B cell (primary cell): ENCODE data around the gene TNIK. TPM values are rescaled to one million over a fixed set of nuclear protein-coding genes. Genes with fewer than 3 reads are reported as not detected.

Experiments used
- ATAC-seq: fragments of 200-7000 bp; cut with Tn5 transposase; one replicate; pipeline ENCODE4 v1.10.0; 2021; ENCODE audit warnings: low read depth, mild to moderate bottlenecking, moderate number of reproducible peaks, moderate library complexity
- CTCF ChIA-PET: fragments of 350-600 bp; sonication (Branson Sonifier 250); formaldehyde crosslinking; loops from one replicate; lab custom pipeline; 2021; ENCODE audit warnings: antibody characterized with exemption, inconsistent platforms; lab: Charles Lee
- POLR2A ChIA-PET: fragments of 350-600 bp; sonication (Branson Sonifier 250); formaldehyde crosslinking; loops from one replicate; lab custom pipeline; 2021; ENCODE audit warnings: antibody characterized with exemption; lab: Charles Lee
- DNase-seq: peaks from one replicate; pipeline ENCODE4 v3.0.0; 2013
- H2AFZ ChIP-seq: 2 replicates; pipeline ENCODE4 v1.6.1; 2012; ENCODE audit warnings: mild to moderate bottlenecking, low read depth, low read length; ENCODE audit not compliant: insufficient read depth, poor library complexity, severe bottlenecking
- H3K27ac ChIP-seq, 2 donors: 1 replicate in 1 of 2; 2 replicates in 1 of 2; pipeline ENCODE4 v1.5.1; 2012 to 2013; ENCODE audit warnings: low read length in 2 of 2, mild to moderate bottlenecking in 2 of 2, moderate library complexity in 1 of 2
- H3K27me3 ChIP-seq, 4 experiments: fragments of 200-600 bp in 1 of 4; sonication (generic) in 1 of 4; replicated peaks in 1 of 4; 1 replicate in 2 of 4; 2 replicates in 2 of 4; pipeline versions ENCODE4 v1.6.1 to v1.7.0; 2013 to 2016; ENCODE audit warnings: low read length in 3 of 4, mild to moderate bottlenecking in 2 of 4, mixed read lengths in 1 of 4, moderate library complexity in 1 of 4; ENCODE audit not compliant: insufficient read depth in 4 of 4, control insufficient read depth in 3 of 4; ENCODE audit errors: control extremely low read depth in 1 of 4
- H3K36me3 ChIP-seq, 2 experiments: replicated peaks in 1 of 2; 1 replicate in 1 of 2; 2 replicates in 1 of 2; pipeline versions ENCODE4 v1.6.1 to v1.7.1; 2013; ENCODE audit warnings: low read length in 1 of 2; ENCODE audit not compliant: insufficient read depth in 2 of 2, control insufficient read depth in 1 of 2; ENCODE audit errors: control extremely low read depth in 1 of 2, extremely low read depth in 1 of 2
- H3K4me1 ChIP-seq, 2 donors: fragments of 200-600 bp in 1 of 2; sonication (generic) in 1 of 2; 1 replicate in 1 of 2; 2 replicates in 1 of 2; pipeline versions ENCODE4 v1.5.1 to v1.6.1; 2013 to 2017; ENCODE audit warnings: low read length in 2 of 2; ENCODE audit not compliant: control insufficient read depth in 2 of 2, insufficient read depth in 2 of 2
- H3K4me2 ChIP-seq: replicated peaks from 2 replicates; pipeline ENCODE3; 2012; ENCODE audit warnings: mild to moderate bottlenecking, low read depth, low read length; ENCODE audit not compliant: poor library complexity, severe bottlenecking
- H3K4me3 ChIP-seq, 5 experiments: fragments of 200-600 bp in 1 of 5; sonication (generic) in 1 of 5; 1 replicate in 3 of 5; 2 replicates in 2 of 5; pipeline versions ENCODE4 v1.5.1 to v1.7.0; 2011 to 2016; ENCODE audit warnings: low read length in 4 of 5, mild to moderate bottlenecking in 4 of 5, low read depth in 2 of 5, control low read depth in 1 of 5, moderate library complexity in 1 of 5; ENCODE audit not compliant: insufficient read depth in 1 of 5; ENCODE audit errors: control extremely low read depth in 1 of 5, extremely low read depth in 1 of 5
- H3K79me2 ChIP-seq: fragments of 200-600 bp; sonication (generic); one replicate; pipeline ENCODE4 v1.6.0; 2016; ENCODE audit warnings: low read length; ENCODE audit not compliant: control insufficient read depth, insufficient read depth
- H3K9ac ChIP-seq: fragments of 200-600 bp; sonication (generic); 2 replicates; pipeline ENCODE4 v1.6.1; 2017; ENCODE audit warnings: mild to moderate bottlenecking, low read length, moderate library complexity
- H3K9me3 ChIP-seq, 3 donors: one replicate each; pipeline versions ENCODE4 v1.6.1 to v1.7.1; 2013; ENCODE audit warnings: low read length in 2 of 3; ENCODE audit not compliant: control insufficient read depth in 2 of 3, insufficient read depth in 1 of 3; ENCODE audit errors: control extremely low read depth in 1 of 3
- H4K20me1 ChIP-seq: 2 replicates; pipeline ENCODE4 v1.6.0; 2012; ENCODE audit warnings: mild to moderate bottlenecking, low read length; ENCODE audit not compliant: insufficient read depth, control insufficient read depth, poor library complexity, severe bottlenecking
- H3K27ac Mint-ChIP-seq: one replicate; pipeline ENCODE4 v1.8.0; 2021; ENCODE audit warnings: mixed read lengths
- H3K27me3 Mint-ChIP-seq: one replicate; pipeline ENCODE4 v1.8.0; 2021; ENCODE audit warnings: mixed read lengths
- H3K4me1 Mint-ChIP-seq: one replicate; pipeline ENCODE4 v1.8.0; 2021; ENCODE audit warnings: mixed read lengths
- H3K4me3 Mint-ChIP-seq: one replicate; pipeline ENCODE4 v1.8.0; 2021; ENCODE audit warnings: mixed read lengths
- H3K9me3 Mint-ChIP-seq: one replicate; pipeline ENCODE4 v1.8.0; 2022; ENCODE audit warnings: mixed read lengths; ENCODE audit not compliant: insufficient read depth
- EZH2 ChIP-seq: IDR thresholded peaks from 2 replicates; pipeline ENCODE4 v1.6.1; 2012; ENCODE audit warnings: borderline replicate concordance, low read depth, mild to moderate bottlenecking, moderate library complexity, low read length; ENCODE audit not compliant: insufficient read depth, poor library complexity, severe bottlenecking
- WGBS: methylation state at CpG from one replicate; pipeline ENCODE4 v1.1.5; 2013; ENCODE audit warnings: missing lambda C conversion rate; ENCODE audit not compliant: insufficient coverage; 5-methylcytosine and 5-hydroxymethylcytosine counted together
- intact Hi-C: fragments of 100-400 bp; cut with micrococcal nuclease; formaldehyde crosslinking; loops from one replicate; pipeline ENCODE4 v1.10.0; 2022
- polyA plus RNA-seq: library from polyadenylated mRNA; depleted of rRNA; stranded (reverse); fragments of >200 nt; gene quantifications from 2 replicates; pipeline ENCODE4 v1.2.3, GENCODE V29; 2012
- total RNA-seq, 2 donors: library from RNA; stranded (reverse); fragments of 120-200 nt in 1 of 2; gene quantifications; 1 replicate in 1 of 2; 2 replicates in 1 of 2; pipeline versions ENCODE4 v1.2.3 to v1.2.4, GENCODE V29; 2013 to 2022
- TF ChIP-seq, protein P1 (sequence below): fragments of 200-600 bp; IDR thresholded peaks from one replicate; pipeline ENCODE4 v1.8.0; 2022; ENCODE audit warnings: antibody characterized with exemption, mild to moderate bottlenecking

The TNIK gene
- total and polyA plus RNA-seq, 2 donors (not counting 1 experiment from before 2014, with no cell fraction given): 0.66 to 7.7 TPM

- Histone ChIP-seq H3K36me3 (no peaks in the 10 kb centered on the region), H3K9ac (no peak overlapping the region), H3K4me3 (no peak overlapping the region), H3K4me2 (no peak overlapping the region), H3K27me3 (peaks cover 0 to 2% (median 0%) of the 10 kb centered on the region in 4 experiments), H3K79me2 (no peaks in the 10 kb centered on the region), H3K4me1 (peaks cover 10 to 18% of the 10 kb centered on the region in 2 donors), H2AFZ (peak overlapping the region; percentile 1), H3K9me3 (no peaks in the 10 kb centered on the region), H4K20me1 (no peaks in the 10 kb centered on the region), H3K27ac (no peak overlapping the region)
- DNase-seq (no peak), ATAC-seq (no peak)
- no peak overlapping the region for H3K4me3 Mint-ChIP-seq
- H3K27me3 Mint-ChIP-seq: no peaks in the 10 kb centered on the region
- ChIA-PET POLR2A (no interaction called here), CTCF (no interaction called here)
- intact Hi-C loops: no loop called here
- H3K27ac Mint-ChIP-seq: no peak overlapping the region
- H3K9me3 Mint-ChIP-seq: no peaks in the 10 kb centered on the region
- TF ChIP-seq, protein P1, sequence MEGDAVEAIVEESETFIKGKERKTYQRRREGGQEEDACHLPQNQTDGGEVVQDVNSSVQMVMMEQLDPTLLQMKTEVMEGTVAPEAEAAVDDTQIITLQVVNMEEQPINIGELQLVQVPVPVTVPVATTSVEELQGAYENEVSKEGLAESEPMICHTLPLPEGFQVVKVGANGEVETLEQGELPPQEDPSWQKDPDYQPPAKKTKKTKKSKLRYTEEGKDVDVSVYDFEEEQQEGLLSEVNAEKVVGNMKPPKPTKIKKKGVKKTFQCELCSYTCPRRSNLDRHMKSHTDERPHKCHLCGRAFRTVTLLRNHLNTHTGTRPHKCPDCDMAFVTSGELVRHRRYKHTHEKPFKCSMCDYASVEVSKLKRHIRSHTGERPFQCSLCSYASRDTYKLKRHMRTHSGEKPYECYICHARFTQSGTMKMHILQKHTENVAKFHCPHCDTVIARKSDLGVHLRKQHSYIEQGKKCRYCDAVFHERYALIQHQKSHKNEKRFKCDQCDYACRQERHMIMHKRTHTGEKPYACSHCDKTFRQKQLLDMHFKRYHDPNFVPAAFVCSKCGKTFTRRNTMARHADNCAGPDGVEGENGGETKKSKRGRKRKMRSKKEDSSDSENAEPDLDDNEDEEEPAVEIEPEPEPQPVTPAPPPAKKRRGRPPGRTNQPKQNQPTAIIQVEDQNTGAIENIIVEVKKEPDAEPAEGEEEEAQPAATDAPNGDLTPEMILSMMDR: no peak
- no peak for TF ChIP-seq EZH2
- 100% methylated on average over 7 of the region's 7 CpGs for WGBS
- H3K4me1 Mint-ChIP-seq: peaks cover 23% of the 10 kb centered on the region
These were observed 202.7 kb downstream of the TNIK start for GRCh38 chr3:171257251-171258203.
